ENCODE measurements around the gene FLT3.
A peak's percentile ranks its signal among the peaks of the same experiment; 100 is the strongest.

The FLT3 gene

DNA sequence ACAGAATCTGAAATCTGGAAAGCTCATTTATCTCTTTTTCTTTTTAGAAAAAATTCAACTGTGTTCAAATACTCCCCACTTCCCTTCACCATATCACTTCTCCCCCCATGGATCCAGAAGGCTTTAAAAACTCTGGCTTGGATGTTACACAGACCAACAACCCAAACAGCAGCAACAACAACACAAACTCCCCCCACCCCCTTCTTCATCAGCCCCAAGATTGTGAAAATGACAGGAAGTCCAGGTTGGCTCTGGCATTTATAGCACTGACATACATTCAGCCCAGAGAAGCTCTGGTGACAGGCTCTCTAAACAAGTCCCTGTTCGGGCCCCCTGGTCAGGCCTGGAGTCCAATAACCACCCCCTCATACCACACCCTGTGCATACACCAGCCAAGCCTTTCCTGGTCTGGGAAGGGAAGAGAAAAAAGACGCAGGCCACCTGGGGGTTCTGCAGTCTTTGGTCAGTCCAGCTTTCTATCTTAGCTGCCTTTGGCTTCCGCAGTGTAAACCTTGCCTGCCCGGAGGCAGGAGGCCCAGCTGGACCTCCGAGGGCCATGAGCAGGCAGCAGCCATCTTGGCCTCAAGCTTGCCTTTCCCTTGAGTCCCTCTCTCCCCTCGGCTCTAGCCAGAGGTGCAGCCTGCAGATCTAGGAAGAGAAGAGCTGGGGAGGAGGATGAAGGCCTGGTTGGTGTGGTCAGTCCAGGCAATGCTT, 138.1 kb downstream of the FLT3 start:
- Histone ChIP-seq H3K4me3 (ENCODE audit: low read depth in 1 of 2, low read length in 2 of 2) (no peak overlapping the region), H3K27ac (ENCODE audit: low read depth, low read length) (no peak overlapping the region), H3K9ac (ENCODE audit: low read length) (no peak overlapping the region), H3K27me3 (ENCODE audit: control insufficient read depth in 1 of 2, insufficient read depth in 2 of 2, low read length in 2 of 2) (peaks cover 40 to 86% of the 10 kb centered on the region in 2 donors), H3K9me3 (ENCODE audit: low read length) (no peaks in the 10 kb centered on the region), H3K36me3 (ENCODE audit: insufficient read depth, low read length) (no peaks in the 10 kb centered on the region), H3K4me1 (ENCODE audit: insufficient read depth, low read length) (peaks cover 9% of the 10 kb centered on the region)

DNA sequence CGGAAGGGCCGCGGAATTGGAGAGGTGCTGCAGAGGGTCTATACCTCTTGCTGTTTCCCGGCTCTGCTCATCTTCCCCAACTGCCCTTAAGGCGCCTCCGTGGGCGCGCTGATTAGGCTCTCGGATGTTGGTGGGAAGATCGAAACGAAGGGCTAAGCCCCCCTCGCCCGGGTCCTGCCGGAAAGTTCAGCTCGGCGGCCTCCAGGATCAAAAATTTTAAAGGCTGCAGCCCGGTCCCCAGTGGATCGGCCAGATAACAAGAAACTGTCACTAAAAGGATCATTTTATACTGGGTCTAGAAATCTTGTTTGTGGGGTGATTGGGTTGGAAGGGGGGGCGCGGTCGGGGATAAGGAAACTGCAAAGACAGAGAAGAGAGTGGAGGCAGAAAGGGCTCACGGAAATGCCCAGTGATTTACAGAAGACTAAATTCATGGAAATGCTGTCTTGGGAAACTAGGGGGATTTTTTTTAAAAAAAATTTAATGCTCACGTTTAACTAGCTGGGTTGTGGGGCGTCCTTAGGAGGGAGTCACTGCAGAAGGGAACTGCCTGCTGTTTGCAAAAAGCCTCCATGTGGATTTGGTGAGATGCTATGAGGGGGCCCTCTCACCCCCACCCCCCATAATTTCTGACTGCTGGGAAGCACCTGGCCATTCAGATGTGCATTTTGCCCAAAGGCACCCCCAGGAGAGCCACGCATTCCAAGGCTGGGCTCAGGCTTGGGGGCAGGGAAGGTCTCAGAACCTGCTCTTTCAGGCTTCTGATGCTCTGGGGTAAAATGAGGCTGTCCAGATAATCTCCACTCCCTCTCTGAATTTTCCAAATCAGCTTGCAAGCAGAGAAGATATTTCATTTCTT, 138.9 kb downstream of the FLT3 start:
- Histone ChIP-seq H3K9ac (ENCODE audit: low read length) (no peak overlapping the region), H3K36me3 (ENCODE audit: insufficient read depth, low read length) (no peaks in the 10 kb centered on the region), H3K9me3 (ENCODE audit: low read length) (no peaks in the 10 kb centered on the region), H3K27me3 (ENCODE audit: control insufficient read depth in 1 of 2, insufficient read depth in 2 of 2, low read length in 2 of 2) (peaks cover 44 to 86% of the 10 kb centered on the region in 2 donors), H3K4me3 (ENCODE audit: low read depth in 1 of 2, low read length in 2 of 2) (peak overlapping the region in 1 of 2 donors; percentile 49), H3K27ac (ENCODE audit: low read depth, low read length) (no peak overlapping the region), H3K4me1 (ENCODE audit: insufficient read depth, low read length) (peaks cover 9% of the 10 kb centered on the region)

DNA sequence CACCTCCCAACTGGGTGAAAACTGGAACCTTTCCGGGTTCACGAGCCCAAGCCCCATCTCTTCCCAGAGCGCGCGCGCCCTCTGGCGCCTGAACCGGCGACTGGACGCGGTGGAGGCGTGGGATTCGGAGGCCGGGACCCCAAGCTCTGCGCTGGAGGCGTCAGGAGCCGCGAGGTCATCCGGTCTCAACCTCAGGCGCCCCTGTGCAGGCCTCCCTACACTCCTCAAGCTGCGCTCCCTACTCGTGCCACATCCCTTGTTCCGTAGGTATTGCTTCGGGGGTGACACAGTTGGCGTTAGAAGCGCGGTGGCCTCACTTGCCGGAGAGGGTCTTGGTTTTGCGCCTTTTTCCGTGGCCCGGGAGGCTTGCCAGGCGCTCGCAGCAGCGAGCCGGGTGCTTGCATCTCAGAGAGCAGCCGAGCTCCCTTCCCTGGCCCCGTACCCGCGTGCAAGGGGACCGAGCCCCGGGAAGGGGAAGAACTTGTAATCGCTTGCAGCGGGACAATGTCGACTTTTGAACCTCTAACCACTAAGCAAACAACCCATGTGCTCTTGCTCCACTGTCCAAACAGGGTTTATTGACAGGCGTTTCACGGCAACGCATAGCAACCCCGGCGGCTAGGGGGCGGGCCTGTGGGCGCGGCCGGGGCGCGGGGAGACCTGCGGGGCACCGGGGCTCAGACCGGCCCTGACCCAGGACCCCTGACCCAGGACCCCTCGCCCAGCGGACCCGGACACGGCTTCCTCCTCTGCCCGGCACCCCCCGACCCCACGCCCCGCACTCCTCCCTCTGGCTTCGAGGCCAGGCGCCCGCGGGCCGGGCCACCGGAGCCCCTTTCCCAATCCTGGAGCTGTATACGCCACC, 139.8 kb downstream of the FLT3 start:
- Histone ChIP-seq H3K9me3 (ENCODE audit: low read length) (no peaks in the 10 kb centered on the region), H3K4me1 (ENCODE audit: insufficient read depth, low read length) (peaks cover 9% of the 10 kb centered on the region), H3K4me3 (ENCODE audit: low read depth in 1 of 2, low read length in 2 of 2) (peak overlapping the region in 1 of 2 donors; percentile 49), H3K9ac (ENCODE audit: low read length) (no peak overlapping the region), H3K27me3 (ENCODE audit: control insufficient read depth in 1 of 2, insufficient read depth in 2 of 2, low read length in 2 of 2) (peaks cover 47 to 86% of the 10 kb centered on the region in 2 donors), H3K36me3 (ENCODE audit: insufficient read depth, low read length) (no peaks in the 10 kb centered on the region), H3K27ac (ENCODE audit: low read depth, low read length) (no peak overlapping the region)

DNA sequence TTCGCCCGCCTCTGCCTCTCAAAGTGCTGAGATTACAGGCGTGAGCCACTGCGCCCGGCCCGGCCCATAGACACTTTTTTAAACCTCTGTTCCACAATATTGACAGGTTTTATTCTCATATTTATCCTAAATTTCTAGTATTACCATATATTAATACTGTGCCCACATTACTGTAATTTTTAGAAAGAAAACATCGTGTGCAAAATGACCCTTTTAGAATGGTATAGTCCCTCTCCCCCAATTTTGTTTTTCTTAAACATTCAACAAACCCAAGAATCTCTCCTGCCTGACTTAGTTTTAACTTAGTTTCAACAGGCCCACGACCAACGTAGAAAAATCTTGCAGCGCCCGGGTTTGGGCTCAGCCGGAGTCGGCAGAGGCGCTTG, 140.4 kb downstream of the FLT3 start:
- Histone ChIP-seq H3K4me3 (ENCODE audit: low read depth in 1 of 2, low read length in 2 of 2) (peak overlapping the region in 1 of 2 donors; percentile 49), H3K36me3 (ENCODE audit: insufficient read depth, low read length) (no peaks in the 10 kb centered on the region), H3K27me3 (ENCODE audit: control insufficient read depth in 1 of 2, insufficient read depth in 2 of 2, low read length in 2 of 2) (peaks cover 45 to 84% of the 10 kb centered on the region in 2 donors), H3K27ac (ENCODE audit: low read depth, low read length) (no peak overlapping the region), H3K9ac (ENCODE audit: low read length) (no peak overlapping the region), H3K9me3 (ENCODE audit: low read length) (no peaks in the 10 kb centered on the region), H3K4me1 (ENCODE audit: insufficient read depth, low read length) (peaks cover 9% of the 10 kb centered on the region)

DNA sequence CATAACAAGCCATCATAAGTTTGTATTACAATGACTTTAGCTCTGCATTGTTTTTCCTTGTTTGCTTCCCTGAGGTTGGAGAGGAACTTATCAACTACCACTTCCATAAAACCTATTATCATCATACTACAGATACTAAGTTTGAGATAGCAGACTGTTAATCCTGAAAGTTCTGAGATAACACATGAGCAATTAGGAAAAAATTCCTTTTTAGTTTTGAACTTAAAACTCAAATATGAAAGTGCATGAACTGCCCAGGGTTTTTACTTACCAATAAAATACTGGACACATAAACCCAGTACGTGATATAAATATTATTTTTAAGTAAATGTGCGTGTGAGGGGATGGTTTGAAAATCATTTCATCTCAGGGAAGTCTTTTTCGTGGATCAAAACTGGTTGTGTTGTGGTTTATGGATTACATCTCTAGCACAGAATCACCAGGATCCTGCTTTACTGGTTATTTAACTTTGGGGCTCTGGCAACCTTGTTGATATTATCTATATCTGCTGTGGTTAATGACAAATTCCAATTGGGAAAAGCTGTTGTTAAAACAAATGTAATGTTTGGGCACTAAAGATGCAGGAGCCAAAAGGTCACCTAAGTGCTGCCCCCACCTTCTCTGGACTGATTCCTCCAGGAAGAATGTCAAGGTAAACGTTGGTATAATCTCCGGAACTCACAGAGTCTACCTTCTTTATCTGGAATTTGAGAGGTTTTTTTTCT, 143.6 kb downstream of the FLT3 start:
- H3K27me3 ChIP-seq (ENCODE audit: control insufficient read depth in 1 of 2, insufficient read depth in 2 of 2, low read length in 2 of 2), result peaks cover 52 to 89% of the 10 kb centered on the region in 2 donors
- H3K9me3 ChIP-seq (ENCODE audit: low read length), result no peaks in the 10 kb centered on the region
- H3K4me3 ChIP-seq (ENCODE audit: low read depth in 1 of 2, low read length in 2 of 2), result no peak overlapping the region
- H3K27ac ChIP-seq (ENCODE audit: low read depth, low read length), result no peak overlapping the region
- no peaks in the 10 kb centered on the region for H3K36me3 ChIP-seq (ENCODE audit: insufficient read depth, low read length)
- peaks cover 12% of the 10 kb centered on the region for H3K4me1 ChIP-seq (ENCODE audit: insufficient read depth, low read length)
- no peak overlapping the region for H3K9ac ChIP-seq (ENCODE audit: low read length)

DNA sequence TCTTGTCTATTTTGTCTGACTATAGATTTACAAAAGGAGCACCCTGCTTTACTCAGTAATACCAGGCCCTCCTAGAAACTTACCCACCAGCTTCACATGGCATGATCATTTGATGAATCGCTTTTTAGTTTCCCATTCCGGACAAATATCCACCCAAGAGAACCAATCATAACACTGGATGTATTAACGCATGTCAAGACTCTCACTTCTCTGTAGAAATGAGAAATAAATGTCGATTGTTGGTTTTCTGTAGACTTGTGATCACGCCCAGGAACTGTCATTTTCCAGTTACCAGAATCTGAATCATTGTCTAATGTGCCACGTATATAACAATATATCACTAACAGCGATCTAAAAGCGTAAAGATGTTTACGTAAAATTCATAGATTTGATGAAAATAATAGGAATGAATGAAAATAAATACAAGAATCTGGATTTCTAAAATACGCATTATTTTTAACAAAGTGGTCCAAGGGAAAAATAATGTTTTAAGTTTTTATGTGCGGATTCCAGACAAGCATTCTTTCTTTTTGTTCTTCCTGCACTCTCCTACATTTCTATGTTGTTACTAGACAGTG, 145.3 kb downstream of the FLT3 start:
- Histone ChIP-seq H3K36me3 (ENCODE audit: insufficient read depth, low read length) (no peaks in the 10 kb centered on the region), H3K9me3 (ENCODE audit: low read length) (no peaks in the 10 kb centered on the region), H3K4me1 (ENCODE audit: insufficient read depth, low read length) (peaks cover 6% of the 10 kb centered on the region), H3K27ac (ENCODE audit: low read depth, low read length) (no peak overlapping the region), H3K27me3 (ENCODE audit: control insufficient read depth in 1 of 2, insufficient read depth in 2 of 2, low read length in 2 of 2) (peaks cover 47 to 73% of the 10 kb centered on the region in 2 donors), H3K4me3 (ENCODE audit: low read depth in 1 of 2, low read length in 2 of 2) (no peak overlapping the region), H3K9ac (ENCODE audit: low read length) (no peak overlapping the region)

DNA sequence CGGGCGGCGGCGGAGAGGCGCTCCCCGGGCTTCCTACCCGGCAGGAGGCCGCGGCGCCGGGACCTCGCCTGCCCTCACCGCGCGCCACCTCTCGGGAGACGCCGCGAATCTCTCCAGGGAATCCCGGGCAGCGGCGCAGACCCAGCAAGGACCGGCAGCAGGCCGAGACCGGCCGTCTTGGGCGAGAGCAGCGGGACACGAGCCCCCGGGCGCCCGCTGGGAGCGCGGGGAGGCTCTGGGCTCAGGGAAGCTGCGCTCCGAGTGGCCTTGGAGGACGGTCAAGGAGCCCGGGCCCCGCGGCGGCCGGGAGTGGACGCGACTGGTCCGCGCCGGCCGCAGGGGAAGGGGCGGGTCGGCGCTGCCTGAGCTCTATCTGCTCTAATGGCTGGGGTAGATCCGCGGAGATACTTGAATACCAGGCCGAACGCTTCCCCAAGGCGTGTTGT, 145.9 kb downstream of the FLT3 start:
- H3K4me1 ChIP-seq (ENCODE audit: insufficient read depth, low read length), result peaks cover 4% of the 10 kb centered on the region
- no peak overlapping the region for H3K9ac ChIP-seq (ENCODE audit: low read length)
- H3K9me3 ChIP-seq (ENCODE audit: low read length), result no peaks in the 10 kb centered on the region
- peaks cover 47 to 66% of the 10 kb centered on the region in 2 donors for H3K27me3 ChIP-seq (ENCODE audit: control insufficient read depth in 1 of 2, insufficient read depth in 2 of 2, low read length in 2 of 2)
- peak overlapping the region; percentile 36 to 47 for H3K4me3 ChIP-seq (ENCODE audit: low read depth in 1 of 2, low read length in 2 of 2)
- no peaks in the 10 kb centered on the region for H3K36me3 ChIP-seq (ENCODE audit: insufficient read depth, low read length)
- H3K27ac ChIP-seq (ENCODE audit: low read depth, low read length), result no peak overlapping the region

DNA sequence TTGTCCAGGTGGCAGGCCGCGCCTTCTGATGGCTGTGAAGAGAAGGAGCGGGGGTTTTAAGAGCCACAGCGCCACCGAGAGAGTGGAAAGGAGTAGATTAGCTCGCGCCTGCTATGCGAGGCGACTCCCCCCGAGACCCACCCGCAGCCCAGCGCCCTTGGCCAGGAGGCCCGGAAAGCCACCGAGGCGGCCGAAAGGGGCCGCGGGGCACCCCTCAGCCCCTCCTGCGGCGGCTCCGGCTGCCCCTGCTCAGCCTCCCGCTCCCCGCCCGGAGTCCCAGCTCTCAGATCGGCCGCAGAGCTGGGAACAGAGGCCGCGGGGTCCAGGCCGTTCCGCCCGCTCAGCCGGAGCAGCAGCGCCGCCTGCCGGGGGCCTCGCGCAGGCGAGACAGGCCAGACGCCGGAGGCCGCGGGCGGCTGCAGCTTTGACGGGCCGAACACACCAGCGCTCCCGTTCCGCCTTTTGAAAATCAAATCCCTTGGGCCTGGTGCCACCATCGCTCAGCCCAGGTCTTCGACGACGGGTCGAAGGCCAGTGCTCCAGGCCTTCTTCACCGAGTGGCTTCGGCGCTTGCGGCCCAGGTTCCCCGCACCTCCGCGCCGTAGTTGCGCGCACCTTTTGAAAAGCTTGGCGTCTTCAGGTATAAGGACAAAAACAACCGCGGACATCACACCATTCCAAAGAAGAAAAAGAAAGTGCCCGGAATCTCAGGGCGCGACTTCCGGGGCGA, 146.5 kb downstream of the FLT3 start:
- Histone ChIP-seq H3K27ac (ENCODE audit: low read depth, low read length) (no peak overlapping the region), H3K36me3 (ENCODE audit: insufficient read depth, low read length) (no peaks in the 10 kb centered on the region)

More for the DNA sequence above, 146.5 kb downstream of the FLT3 start:
- Histone ChIP-seq H3K27me3 (ENCODE audit: control insufficient read depth in 1 of 2, insufficient read depth in 2 of 2, low read length in 2 of 2) (peaks cover 41 to 60% of the 10 kb centered on the region in 2 donors), H3K4me3 (ENCODE audit: low read depth in 1 of 2, low read length in 2 of 2) (peak overlapping the region; percentile 41 to 47), H3K4me1 (ENCODE audit: insufficient read depth, low read length) (peaks cover 4% of the 10 kb centered on the region), H3K9me3 (ENCODE audit: low read length) (no peaks in the 10 kb centered on the region), H3K9ac (ENCODE audit: low read length) (no peak overlapping the region)
